Activated CD4-positive, alpha-beta T cell treated with anti-CD3 and anti-CD28 coated beads, Interleukin-10, Interleukin-2, amounts not matched to agents 100 ng/mL and 50 ng/mL, durations not matched to agents 16 hours and 8 hours (primary cell): ENCODE results near the gene OCA2.

Experiments used
- DNase-seq: peaks from one replicate; pipeline ENCODE4 v3.0.0-alpha.2; 2020

The OCA2 gene

GRCh38 chr15:27834684-27835083 is 264.4 kb downstream of the OCA2 start:
- no peak for DNase-seq

GRCh38 chr15:27833974-27834373 is 265.1 kb downstream of the OCA2 start:
- DNase-seq, result no peak

GRCh38 chr15:27833178-27833577 is 265.9 kb downstream of the OCA2 start:
- DNase-seq, result no peak

- no peak for DNase-seq
Measured at GRCh38 chr15:27832237-27832596, 266.9 kb downstream of the OCA2 start.

GRCh38 chr15:27831384-27832236 is 267.5 kb downstream of the OCA2 start:
- no peak for DNase-seq

- no peak for DNase-seq
Measured at GRCh38 chr15:27828746-27829145, 270.4 kb downstream of the OCA2 start.

GRCh38 chr15:27826902-27827714 is 272.0 kb downstream of the OCA2 start:
- DNase-seq, result no peak

- no peak for DNase-seq
Measured at GRCh38 chr15:27826411-27826810, 272.7 kb downstream of the OCA2 start.

GRCh38 chr15:27824841-27825422 is 274.2 kb downstream of the OCA2 start:
- DNase-seq, result no peak

- no peak for DNase-seq
Measured at GRCh38 chr15:27821273-27821672, 277.8 kb downstream of the OCA2 start.

GRCh38 chr15:27820722-27821121 is 278.4 kb downstream of the OCA2 start:
- DNase-seq, result no peak

- no peak for DNase-seq
Measured at GRCh38 chr15:27820232-27820631, 278.9 kb downstream of the OCA2 start.

- no peak for DNase-seq
Measured at GRCh38 chr15:27817258-27817657, 281.9 kb downstream of the OCA2 start.

GRCh38 chr15:27816790-27817189 is 282.3 kb downstream of the OCA2 start:
- no peak for DNase-seq

- DNase-seq, result no peak
Measured at GRCh38 chr15:27815035-27815434, 284.1 kb downstream of the OCA2 start.

GRCh38 chr15:27813139-27813538 is 286.0 kb downstream of the OCA2 start:
- no peak for DNase-seq

- no peak for DNase-seq
Measured at GRCh38 chr15:27808182-27808581, 290.9 kb downstream of the OCA2 start.

- DNase-seq, result no peak
Measured at GRCh38 chr15:27807335-27807734, 291.8 kb downstream of the OCA2 start.

- DNase-seq, result no peak
Measured at GRCh38 chr15:27806396-27806795, 292.7 kb downstream of the OCA2 start.

- DNase-seq, result no peak
Measured at GRCh38 chr15:27805261-27806220, 293.6 kb downstream of the OCA2 start.

- DNase-seq, result no peak
Measured at GRCh38 chr15:27804569-27805260, 294.4 kb downstream of the OCA2 start.

- no peak for DNase-seq
Measured at GRCh38 chr15:27798807-27799206, 300.3 kb downstream of the OCA2 start.
